Measurements from ENCODE around the gene AGPAT2.

- TF ChIP-seq EZH2 (IDR thresholded peaks at IDR 0.05; ENCODE audit: low read length, missing control alignments), result no peak
- TF ChIP-seq CTCF (conservative IDR thresholded peaks at IDR 0.05 in 1 of 2, IDR thresholded peaks at IDR 0.05 in 1 of 2; ENCODE audit: low read depth in 1 of 2, low read length in 2 of 2), result no peak
These were observed 5.2 kb upstream of the AGPAT2 start for GRCh38 chr9:136692185-136693134.

All from fibroblast of lung (primary cell).